Sciatic nerve (tissue), 2 donors: ENCODE data around the gene GIPC1. TPM values are rescaled to one million over a fixed set of nuclear protein-coding genes. Genes with fewer than 3 reads are reported as not detected.

Source experiments
- ATAC-seq: fragments of 200-7000 bp; cut with Tn5 transposase; one replicate; pipeline ENCODE4 v1.9.1; 2020; ENCODE audit warnings: mild to moderate bottlenecking, moderate library complexity
- DNase-seq: peaks from one replicate; pipeline ENCODE4 v3.0.0-alpha.2; 2020; ENCODE audit warnings: low spot score
- intact Hi-C: fragments of 100-400 bp; cut with DNase I; formaldehyde crosslinking; loops from one replicate; pipeline ENCODE4 v1.14.2; 2022
- total RNA-seq: library from RNA; stranded (reverse); fragmentation: NEBNext Ultra II Directional; extraction: Animal tissue kit (Norgen Biotek cat#: 25700); gene quantifications from one replicate; pipeline ENCODE4 v1.2.1, GENCODE V29; 2021
- donor health status: DM: no; HTN: no; CAD: no.
- donor health status: DM: no; HTN: no; CAD: no.

Gene GIPC1
- total RNA-seq, 1 donor from 2014 or later, result 50.2 TPM

- no peak for ATAC-seq
- DNase-seq, result no peak
- intact Hi-C loops, result no loop called here
Observed at GRCh38 chr19:14446336-14447036, 49.4 kb downstream of the GIPC1 start.

GRCh38 chr19:14443632-14444216 lies 52.2 kb downstream of the GIPC1 start:
- DNase-seq (no peak), ATAC-seq (no peak)
- intact Hi-C loops, result no loop called here

DNA sequence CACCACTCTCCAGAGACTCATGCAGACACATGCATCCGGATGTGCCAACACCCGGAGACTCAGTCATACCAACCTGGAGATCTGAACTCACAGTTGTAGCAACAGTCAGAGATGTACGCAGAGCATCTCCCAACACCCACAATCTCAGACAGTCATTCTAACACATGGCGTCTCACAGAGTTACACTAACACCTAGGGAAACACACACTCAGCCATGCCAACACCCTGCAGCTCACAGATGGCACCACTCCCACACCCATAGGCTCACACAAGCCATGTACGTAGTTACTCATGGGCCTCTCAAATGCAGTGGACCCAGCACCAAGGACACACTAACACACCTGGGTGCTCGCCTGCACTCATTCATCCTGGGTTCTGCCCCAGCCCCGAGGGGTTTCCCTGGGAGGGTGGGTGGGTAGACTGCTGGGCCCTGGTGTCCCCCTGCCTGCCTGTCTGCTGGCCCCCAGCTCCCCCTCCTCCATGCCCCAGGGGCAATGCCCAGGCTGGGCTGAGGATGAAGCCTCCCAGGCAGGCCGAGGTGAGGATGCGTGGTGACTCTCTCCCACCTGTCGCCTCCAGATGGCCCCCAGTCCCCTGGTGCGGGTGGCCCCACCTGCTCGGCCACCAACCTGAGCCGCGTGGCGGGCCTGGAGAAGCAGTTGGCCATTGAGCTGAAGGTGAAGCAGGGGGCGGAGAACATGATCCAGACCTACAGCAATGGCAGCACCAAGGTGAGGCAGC lies 52.9 kb downstream of the GIPC1 start:
- intact Hi-C loops, result no loop called here
- no peak for ATAC-seq
- no peak for DNase-seq

GRCh38 chr19:14441041-14441938 lies 54.6 kb downstream of the GIPC1 start:
- ATAC-seq (peak; percentile 61), DNase-seq (no peak)
- intact Hi-C loops, result no loop called here

DNA sequence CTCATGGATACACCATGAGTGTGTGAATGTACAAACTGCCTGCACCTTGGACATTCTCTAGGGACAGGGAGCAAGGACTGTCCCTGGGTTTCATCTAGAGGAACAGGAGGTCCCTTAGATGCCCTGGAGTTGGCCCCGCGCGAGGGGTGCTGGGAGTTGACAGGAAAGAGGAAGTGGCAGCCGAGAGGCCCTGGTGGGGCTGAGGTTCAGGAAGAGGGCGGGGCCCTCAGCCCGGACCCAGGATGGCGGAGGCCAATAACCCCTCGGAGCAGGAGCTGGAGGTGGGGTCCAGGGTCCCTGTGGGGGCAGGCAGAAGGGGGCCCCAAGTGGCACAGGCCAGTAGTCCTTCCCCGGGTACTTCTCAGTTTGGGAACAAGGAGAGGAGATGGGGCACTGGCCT lies 55.9 kb downstream of the GIPC1 start:
- DNase-seq, result peak; percentile 79
- intact Hi-C loops, result no loop called here
- peak; percentile 69 for ATAC-seq

GRCh38 chr19:14439014-14439413 lies 56.9 kb downstream of the GIPC1 start:
- no peak for ATAC-seq
- intact Hi-C loops, result no loop called here
- no peak for DNase-seq

GRCh38 chr19:14437578-14438140 lies 58.3 kb downstream of the GIPC1 start:
- no peak for ATAC-seq
- no peak for DNase-seq
- intact Hi-C loops, result no loop called here

GRCh38 chr19:14435320-14436050 lies 60.4 kb downstream of the GIPC1 start:
- DNase-seq, result no peak
- no peak for ATAC-seq
- intact Hi-C loops, result no loop called here

GRCh38 chr19:14434543-14435319 lies 61.2 kb downstream of the GIPC1 start:
- intact Hi-C loops, result no loop called here
- ATAC-seq (peak; percentile 70), DNase-seq (no peak)

DNA sequence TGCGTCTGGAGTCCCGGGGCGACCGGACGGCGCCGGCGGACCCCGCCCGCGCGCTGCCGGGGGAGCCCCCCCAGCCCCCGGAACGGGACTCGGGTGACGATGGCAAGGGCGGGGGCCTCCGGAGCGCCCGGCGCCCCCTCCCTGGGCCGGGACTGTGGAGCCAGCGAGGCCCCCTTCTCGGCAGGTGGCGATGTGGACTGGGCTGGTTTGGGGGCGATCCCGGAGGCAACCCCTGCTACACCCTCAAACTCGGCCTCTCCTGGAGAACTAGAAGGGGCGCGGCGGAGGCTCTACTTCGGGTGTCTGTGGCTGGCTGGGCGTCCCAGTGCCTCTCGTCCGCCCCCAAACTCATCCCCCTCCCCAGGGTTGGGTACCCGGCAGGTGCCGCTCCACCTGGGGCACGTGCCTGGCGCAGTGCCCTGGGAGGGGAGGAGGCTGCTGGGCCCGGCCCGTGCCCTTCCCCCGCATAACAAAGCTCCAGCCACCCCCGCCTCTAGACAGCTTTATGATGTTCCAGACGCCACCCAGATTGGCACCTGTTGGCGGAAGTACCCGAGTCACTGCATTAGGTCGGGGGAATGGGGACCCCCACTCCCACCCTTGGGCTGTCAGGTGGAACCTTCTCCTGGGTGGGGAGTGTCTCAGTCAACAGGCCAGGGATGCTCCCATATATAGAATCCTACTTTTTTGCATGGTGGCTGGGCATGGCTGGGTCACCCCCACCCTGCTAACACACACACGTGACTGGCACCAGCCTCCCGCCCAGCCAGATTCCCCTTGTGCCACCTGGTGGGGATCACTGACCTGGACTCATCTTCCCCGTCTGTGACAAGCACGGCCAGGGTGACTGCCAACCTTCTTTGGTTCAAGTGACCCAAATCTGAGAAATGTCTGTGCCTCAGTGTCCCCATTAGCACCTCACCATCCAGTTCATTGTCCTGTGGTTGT lies 62.1 kb downstream of the GIPC1 start:
- ATAC-seq, result peak; percentile 41

DNA sequence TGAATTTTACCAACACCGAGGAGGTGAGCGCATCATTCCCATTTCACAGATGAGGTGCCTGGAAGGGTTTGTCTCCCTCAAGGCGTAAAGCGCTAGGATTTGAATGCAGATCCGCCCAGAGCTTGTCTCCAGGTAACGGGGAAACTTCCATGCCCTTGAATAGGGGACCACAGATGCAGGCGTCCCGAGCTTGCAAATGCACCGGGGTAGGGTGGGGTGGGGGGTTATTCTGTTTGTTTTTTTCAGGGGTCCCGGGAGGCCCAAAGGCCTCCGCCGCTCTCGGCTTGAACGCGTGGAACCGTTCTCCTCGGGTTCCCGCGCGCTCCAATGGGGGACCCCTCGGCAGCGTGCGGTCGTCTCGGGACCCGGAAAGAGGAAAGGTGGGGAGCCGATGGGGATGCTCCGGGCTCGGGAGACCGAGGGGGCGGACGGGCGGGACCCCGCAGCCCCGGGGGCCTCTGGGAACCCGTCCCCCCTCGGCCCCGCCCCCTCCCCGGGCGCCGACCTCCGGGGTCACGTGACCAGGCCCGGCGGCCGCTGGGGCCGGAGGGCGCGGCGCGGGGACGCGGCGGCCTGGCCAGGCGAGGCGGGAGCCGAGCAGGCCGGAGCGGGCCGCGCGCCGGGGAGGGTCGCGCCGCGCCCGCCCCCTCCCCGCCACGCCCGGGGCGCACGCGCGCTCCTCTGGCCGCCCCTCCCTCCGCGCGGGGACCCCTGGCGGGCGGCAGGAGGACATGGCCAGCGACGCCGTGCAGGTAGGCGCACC lies 63.0 kb downstream of the GIPC1 start, which contains the start of gene PKN1:
PKN1 (plus strand) TSS at position 516 of the 763 bp plus-strand sequence; CDS start at position 732, 216 bp downstream.
- intact Hi-C loops, result no loop called here
- DNase-seq, result peak; percentile 78
- ATAC-seq, result peak; percentile 63

More for the DNA sequence above, 62.1 kb downstream of the GIPC1 start:
- no peak for DNase-seq
- intact Hi-C loops, result no loop called here

DNA sequence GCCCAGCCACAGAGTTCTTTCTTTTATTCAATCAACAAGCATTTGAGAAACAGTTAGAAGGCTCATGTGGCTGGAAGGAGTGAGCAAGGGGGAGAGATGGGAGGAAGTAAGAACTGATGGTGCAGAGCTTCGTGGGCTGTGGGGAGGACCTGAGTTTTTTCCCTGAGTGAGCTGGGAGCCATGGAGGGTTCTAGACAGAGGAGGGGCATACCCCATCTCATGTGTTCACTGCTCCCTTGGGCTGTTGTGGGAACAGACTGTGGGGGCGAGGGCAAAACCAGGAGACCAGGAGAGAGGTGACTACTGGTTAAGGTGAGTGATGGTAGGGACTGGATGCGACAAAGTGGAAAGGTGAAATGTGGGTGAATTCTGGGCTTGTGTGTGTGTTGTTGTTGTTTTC lies 65.2 kb downstream of the GIPC1 start:
- ATAC-seq (no peak), DNase-seq (no peak)
- intact Hi-C loops, result no loop called here

- intact Hi-C loops, result no loop called here
- ATAC-seq, result no peak
Observed at GRCh38 chr19:14428882-14429416, 67.0 kb downstream of the GIPC1 start.

More at GRCh38 chr19:14428882-14429416, 67.0 kb downstream of the GIPC1 start:
- DNase-seq, result no peak
